Stimulated activated CD8-positive, alpha-beta memory T cell treated with anti-CD3 and anti-CD28 coated beads, Interleukin-4, amount 100 ng/mL, for 24 hours (primary cell): Measurements from ENCODE around the gene NMD3.

Experiments used
- DNase-seq: peaks from one replicate; pipeline ENCODE4 v3.0.0-alpha.2; 2020; ENCODE audit warnings: low read depth

NMD3 gene

GRCh38 chr3:161230621-161231171, 9.6 kb downstream of the NMD3 start:
- DNase-seq = no peak

- DNase-seq = no peak
Observed at GRCh38 chr3:161231861-161232260, 10.8 kb downstream of the NMD3 start.

GRCh38 chr3:161233557-161233956, 12.4 kb downstream of the NMD3 start:
- no peak for DNase-seq

GRCh38 chr3:161236240-161236639, 15.1 kb downstream of the NMD3 start:
- DNase-seq = no peak

- no peak for DNase-seq
Observed at GRCh38 chr3:161239700-161240099, 18.6 kb downstream of the NMD3 start.

GRCh38 chr3:161244538-161244937, 23.4 kb downstream of the NMD3 start:
- DNase-seq = no peak

- DNase-seq = no peak
Observed at GRCh38 chr3:161247049-161247448, 25.9 kb downstream of the NMD3 start.

- DNase-seq = no peak
Observed at GRCh38 chr3:161250116-161250515, 29.0 kb downstream of the NMD3 start.

- DNase-seq = no peak
Observed at GRCh38 chr3:161251716-161252115, 30.6 kb downstream of the NMD3 start.

- DNase-seq = no peak
Observed at GRCh38 chr3:161252143-161252542, 31.0 kb downstream of the NMD3 start.

GRCh38 chr3:161253711-161254110, 32.6 kb downstream of the NMD3 start:
- DNase-seq = no peak

GRCh38 chr3:161254861-161255260, 33.8 kb downstream of the NMD3 start:
- DNase-seq = no peak

GRCh38 chr3:161263057-161263456, 41.9 kb downstream of the NMD3 start:
- no peak for DNase-seq

- DNase-seq = no peak
Observed at GRCh38 chr3:161264852-161265251, 43.7 kb downstream of the NMD3 start.

GRCh38 chr3:161265916-161266571, 44.9 kb downstream of the NMD3 start:
- DNase-seq = no peak

GRCh38 chr3:161266731-161267150, 45.6 kb downstream of the NMD3 start:
- no peak for DNase-seq

GRCh38 chr3:161267646-161268045, 46.5 kb downstream of the NMD3 start:
- no peak for DNase-seq

GRCh38 chr3:161268601-161269000, 47.5 kb downstream of the NMD3 start:
- DNase-seq = no peak

GRCh38 chr3:161270991-161271390, 49.9 kb downstream of the NMD3 start:
- no peak for DNase-seq

GRCh38 chr3:161271646-161272045, 50.5 kb downstream of the NMD3 start:
- DNase-seq = no peak

- no peak for DNase-seq
Observed at GRCh38 chr3:161272524-161272923, 51.4 kb downstream of the NMD3 start.

GRCh38 chr3:161273589-161274218, 52.6 kb downstream of the NMD3 start:
- DNase-seq = no peak

- DNase-seq = no peak
Observed at GRCh38 chr3:161274691-161275298, 53.7 kb downstream of the NMD3 start.
